ENCODE results near the gene DUOXA2. TPM values are rescaled to one million over a fixed set of nuclear protein-coding genes. Genes with fewer than 3 reads are reported as not detected.

DUOXA2 gene
- total and polyA plus RNA-seq, 2 of the 4 experiments (the other 2 are of a cell fraction) = not detected

GRCh38 chr15:45117308-45118130 is 3.4 kb downstream of the DUOXA2 start:
- H2AFZ ChIP-seq (replicated peaks; ENCODE audit: low read length, poor library complexity) = peak overlapping the region; percentile 86
- no peak overlapping the region for H2AK5ac ChIP-seq (ENCODE audit: low read depth, low read length)
- DNase-seq = no peak
- ATAC-seq (ENCODE audit: low read depth) = peak; percentile 36
- in situ Hi-C loops (cut with MboI; ENCODE audit: low sequenced_read_pairs) = no loop called here
- H3K36me3 ChIP-seq (ENCODE audit: control insufficient read depth, insufficient read depth, low read length) = no peaks in the 10 kb centered on the region
- CTCF ChIA-PET = interaction anchor here (0.5 to 1.6 kb wide), 23 partner anchors 9 to 237 kb away, joined by 3 to 16 read pairs (median 4); no protein-coding TSS in a partner anchor
- no peak overlapping the region for H3K56ac ChIP-seq (ENCODE audit: extremely low read depth, insufficient read depth, low read length)
- H3K27me3 ChIP-seq (ENCODE audit: control insufficient read depth, insufficient read depth, low read length) = peaks cover 52% of the 10 kb centered on the region
- POLR2A ChIA-PET (ENCODE audit: unreplicated experiment) = no interaction called here
- no peak overlapping the region for H2BK120ac ChIP-seq (ENCODE audit: low read depth, low read length)
- H2BK15ac ChIP-seq (ENCODE audit: low read depth, low read length) = no peak overlapping the region
- 35% methylated on average over 8 of the region's 33 CpGs; no CpG with 5 or more reads in 1 of the 2 experiments for WGBS, 2 experiments (ENCODE audit: extremely low coverage in 2 of 2, insufficient read length in 1 of 2)
- no peak overlapping the region for H3K23ac ChIP-seq (ENCODE audit: low read depth, low read length)
- no peak overlapping the region for H3K4me3 ChIP-seq (ENCODE audit: insufficient read depth, low read depth, low read length)
- no peak overlapping the region for H2BK5ac ChIP-seq (ENCODE audit: low read depth, low read length, poor library complexity, severe bottlenecking)
- no peak overlapping the region for H2AK9ac ChIP-seq (replicated peaks; ENCODE audit: low read depth, low read length, poor library complexity)
- H3K27ac ChIP-seq (ENCODE audit: insufficient read depth, low read length) = no peak overlapping the region
- no peaks in the 10 kb centered on the region for H3K9me3 ChIP-seq (ENCODE audit: control insufficient read depth, insufficient read depth, low read length)
- TF ChIP-seq CTCF (conservative IDR thresholded peaks at IDR 0.05; ENCODE audit: low read depth, low read length) (no peak), RFX5 (IDR thresholded peaks at IDR 0.05; ENCODE audit: low read depth, low read length) (no peak), MXI1 (IDR thresholded peaks at IDR 0.05; ENCODE audit: borderline replicate concordance, low read depth, low read length) (no peak), MAFK (IDR thresholded peaks at IDR 0.05; ENCODE audit: low read depth, low read length) (no peak), NFE2L2 (IDR thresholded peaks at IDR 0.05; ENCODE audit: low read depth, low read length) (no peak), POLR2A (IDR thresholded peaks at IDR 0.05; ENCODE audit: low read depth, low read length) (no peak), CEBPB (IDR thresholded peaks at IDR 0.05; ENCODE audit: low read depth, low read length) (no peak), ELK1 (IDR thresholded peaks at IDR 0.05; ENCODE audit: borderline replicate concordance, low read depth, low read length) (no peak), CHD1 (IDR thresholded peaks at IDR 0.05; ENCODE audit: low read depth, low read length) (no peak), RAD21 (IDR thresholded peaks at IDR 0.05; ENCODE audit: low read length) (no peak), RCOR1 (IDR thresholded peaks at IDR 0.05; ENCODE audit: insufficient replicate concordance, low read length) (no peak)
- no TSS peak for BruUV-seq (replicated peaks)
- H3K14ac ChIP-seq (replicated peaks; ENCODE audit: low read depth, low read length) = no peak overlapping the region
- no peaks in the 10 kb centered on the region for H4K20me1 ChIP-seq (ENCODE audit: insufficient read depth, low read length)
- peak overlapping the region; percentile 41; the same call in 1 of the 2 replicates for H3K4me2 ChIP-seq (ENCODE audit: low read depth, low read length)
- H3K4ac ChIP-seq (ENCODE audit: low read depth, low read length) = no peak overlapping the region
- H3K9ac ChIP-seq (ENCODE audit: low read depth, low read length) = no peak overlapping the region
- no peak overlapping the region for H2BK20ac ChIP-seq (ENCODE audit: low read depth, low read length)
- no peaks in the 10 kb centered on the region for H3K9me1 ChIP-seq (ENCODE audit: insufficient read depth, low read length)
- no peak overlapping the region for H4K91ac ChIP-seq (ENCODE audit: insufficient read depth, low read depth, low read length)
- dilution Hi-C loops (cut with HindIII; ENCODE audit: low sequenced_read_pairs, unreplicated experiment) = no loop called here
- intact Hi-C loops (cut with micrococcal nuclease) = loop anchor here (1.0 to 5.0 kb wide), 5 partner anchors 59 to 265 kb away; partner anchors contain the start of gene SORD
- H3K18ac ChIP-seq (ENCODE audit: low read depth, low read length) = no peak overlapping the region
- H3K79me1 ChIP-seq (ENCODE audit: low read depth in 1 of 2, low read length in 2 of 2) = no peaks in the 10 kb centered on the region
- peaks cover 3% of the 10 kb centered on the region for H3K4me1 ChIP-seq (ENCODE audit: control insufficient read depth, insufficient read depth, low read length)
- no peak overlapping the region for H4K5ac ChIP-seq (ENCODE audit: low read depth, low read length)
- no peak overlapping the region; a peak in 1 of 4 replicates for H4K8ac ChIP-seq (ENCODE audit: low read depth in 2 of 2, low read length in 2 of 2)
